Measurements from ENCODE around the gene FANCD2OS.
"Not testable (repeated sequence)": the region's sequence is repeated elsewhere in the genome, so short reads cannot be mapped to it uniquely, and the experiment has no call there.

Gene FANCD2OS

GRCh38 chr3:10108091-10108490, at the start of gene FANCD2OS:
TSS of gene FANCD2OS (minus strand) at chr3:10108255. CDS start at chr3:10104774, 3,481 bp downstream.
- no peak for DNase-seq

- DNase-seq, result no peak
These were observed 49.0 kb upstream of the FANCD2OS start for GRCh38 chr3:10157031-10157430.

GRCh38 chr3:10155658-10156057, 47.6 kb upstream of the FANCD2OS start:
- no peak for DNase-seq

GRCh38 chr3:10155123-10155472, 47.0 kb upstream of the FANCD2OS start:
- DNase-seq, result no peak

GRCh38 chr3:10154335-10155122, 46.5 kb upstream of the FANCD2OS start:
- DNase-seq, result no peak

GRCh38 chr3:10150987-10151386, 42.9 kb upstream of the FANCD2OS start:
- no peak for DNase-seq

GRCh38 chr3:10149226-10149625, 41.2 kb upstream of the FANCD2OS start:
- no peak for DNase-seq

GRCh38 chr3:10145685-10146084, 37.6 kb upstream of the FANCD2OS start:
- no peak for DNase-seq

- DNase-seq, result no peak
These were observed 34.9 kb upstream of the FANCD2OS start for GRCh38 chr3:10142707-10143560.

- DNase-seq, result no peak
These were observed 33.0 kb upstream of the FANCD2OS start for GRCh38 chr3:10140996-10141546.

GRCh38 chr3:10137178-10137577, 29.1 kb upstream of the FANCD2OS start:
- DNase-seq, result no peak

GRCh38 chr3:10136426-10137005, 28.5 kb upstream of the FANCD2OS start:
- no peak for DNase-seq

- not testable (repeated sequence) for DNase-seq
These were observed 27.8 kb upstream of the FANCD2OS start for GRCh38 chr3:10135872-10136271.

- DNase-seq, result no peak
These were observed 14.7 kb upstream of the FANCD2OS start for GRCh38 chr3:10122724-10123123.

- DNase-seq, result no peak
These were observed 13.0 kb upstream of the FANCD2OS start for GRCh38 chr3:10121064-10121463.

GRCh38 chr3:10119376-10119775, 11.3 kb upstream of the FANCD2OS start:
- DNase-seq, result no peak

GRCh38 chr3:10116928-10117327, 8.9 kb upstream of the FANCD2OS start:
- no peak for DNase-seq

- DNase-seq, result no peak
These were observed 8.0 kb upstream of the FANCD2OS start for GRCh38 chr3:10116138-10116460.

- peak; percentile 93 for DNase-seq
These were observed 7.5 kb upstream of the FANCD2OS start, which contains the start of gene BRK1 for GRCh38 chr3:10115326-10116137. TSS of gene BRK1 (plus strand) at chr3:10115675. CDS start at chr3:10115702, 27 bp downstream.

- DNase-seq, result no peak
These were observed 1.1 kb downstream of the FANCD2OS start for GRCh38 chr3:10106919-10107318.

GRCh38 chr3:10099041-10099440, 9.0 kb downstream of the FANCD2OS start:
- DNase-seq, result no peak

- no peak for DNase-seq
These were observed 14.4 kb downstream of the FANCD2OS start for GRCh38 chr3:10093678-10094077.

- DNase-seq, result not testable (repeated sequence)
These were observed 16.7 kb downstream of the FANCD2OS start for GRCh38 chr3:10091387-10091786.

Data from activated CD8-positive, alpha-beta memory T cell treated with anti-CD3 and anti-CD28 coated beads, Interleukin-2, amount 50 U/mL, for 4 hours (primary cell).